ENCODE results near the gene IL32.

The IL32 gene, protein sequence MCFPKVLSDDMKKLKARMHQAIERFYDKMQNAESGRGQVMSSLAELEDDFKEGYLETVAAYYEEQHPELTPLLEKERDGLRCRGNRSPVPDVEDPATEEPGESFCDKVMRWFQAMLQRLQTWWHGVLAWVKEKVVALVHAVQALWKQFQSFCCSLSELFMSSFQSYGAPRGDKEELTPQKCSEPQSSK
- 125 to 175 reads per million in 2 donors for total RNA-seq

DNA sequence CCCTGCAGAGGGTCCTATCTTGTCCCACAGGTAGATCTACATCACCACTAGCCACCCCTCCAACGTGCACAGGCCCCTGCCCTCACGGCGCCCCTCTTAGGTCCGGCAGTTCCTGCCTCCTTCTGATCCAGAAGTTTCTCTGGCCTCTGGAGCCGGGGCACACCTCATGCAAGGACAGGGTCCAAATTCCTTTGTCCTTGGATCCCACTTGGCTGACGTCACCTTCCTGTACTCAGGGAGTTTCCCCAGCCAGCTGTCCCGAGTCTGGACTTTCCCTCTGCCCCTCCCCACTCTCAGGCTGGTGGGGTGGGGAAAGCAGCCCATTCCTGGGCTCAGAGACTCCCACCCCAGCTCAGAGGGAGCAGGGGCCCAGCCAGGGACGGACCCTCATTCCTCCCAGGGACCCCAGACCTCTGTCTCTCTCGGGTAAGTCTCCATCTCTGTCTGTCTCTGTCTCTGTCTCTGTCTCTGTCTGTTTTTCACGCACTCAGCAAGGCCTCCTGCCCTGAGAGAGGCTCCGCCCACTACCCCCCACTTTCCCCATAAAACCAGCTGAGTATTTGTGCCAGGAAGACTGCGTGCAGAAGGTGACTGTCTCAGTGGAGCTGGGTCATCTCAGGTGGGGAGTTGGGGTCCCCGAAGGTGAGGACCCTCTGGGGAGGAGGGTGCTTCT lies at the start of gene IL32:
Gene IL32 (plus strand): TSS at position 572 of the 673 bp plus-strand sequence. CDS start 172 bp downstream, outside the sequence.
- DNase-seq = peak; percentile 58

DNA sequence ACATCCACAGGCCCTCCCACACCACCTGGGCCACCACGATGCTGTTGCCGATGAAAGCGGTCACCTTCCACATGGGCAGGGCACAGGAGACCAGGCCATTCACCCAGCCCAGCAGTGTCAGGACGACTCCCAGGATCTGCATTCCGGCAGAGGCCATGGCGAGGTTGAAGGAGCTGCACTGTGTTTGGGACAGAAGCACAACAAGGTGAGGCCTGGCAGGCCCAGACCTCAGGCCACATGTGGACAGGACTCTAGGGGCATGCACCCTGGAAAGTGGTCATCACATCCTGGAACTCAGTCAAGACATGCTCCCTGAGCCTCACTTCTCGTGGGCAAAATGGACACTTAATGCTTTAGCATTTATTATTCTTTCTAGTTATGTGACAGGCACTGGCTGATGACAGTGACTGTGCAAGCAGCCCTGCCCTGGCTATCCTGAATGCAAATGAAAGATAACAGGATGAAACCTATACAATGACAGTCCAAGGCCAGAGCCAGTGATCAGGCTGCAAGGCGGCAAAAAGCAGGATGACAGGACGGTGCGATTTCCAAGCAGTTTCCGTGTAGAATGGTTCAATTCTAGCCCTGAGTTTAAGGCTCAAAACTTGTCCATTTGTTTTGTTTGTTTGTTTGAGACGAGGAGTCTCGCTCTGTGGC lies 49.4 kb upstream of the IL32 start:
- DNase-seq = no peak

DNA sequence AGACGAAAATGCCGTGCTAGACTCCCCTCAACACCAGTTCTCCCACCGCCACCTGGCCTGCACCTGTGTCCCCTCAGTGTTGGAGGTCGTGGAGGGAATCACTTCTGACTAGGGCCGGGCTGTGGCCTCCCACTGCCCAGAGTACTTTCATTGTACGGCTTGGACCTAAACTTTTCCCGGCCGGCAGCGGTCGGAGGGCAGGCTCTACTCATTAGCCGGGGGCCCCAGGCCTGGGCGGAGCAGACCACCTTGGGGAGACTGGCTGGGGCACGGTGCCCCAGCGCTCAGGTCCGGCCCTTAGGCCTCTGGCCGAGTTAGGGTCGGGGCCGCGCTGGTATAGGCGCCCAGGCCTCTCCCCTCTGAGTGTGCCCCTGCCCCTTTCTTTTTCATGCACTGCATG lies 48.1 kb upstream of the IL32 start:
- no peak for DNase-seq

DNA sequence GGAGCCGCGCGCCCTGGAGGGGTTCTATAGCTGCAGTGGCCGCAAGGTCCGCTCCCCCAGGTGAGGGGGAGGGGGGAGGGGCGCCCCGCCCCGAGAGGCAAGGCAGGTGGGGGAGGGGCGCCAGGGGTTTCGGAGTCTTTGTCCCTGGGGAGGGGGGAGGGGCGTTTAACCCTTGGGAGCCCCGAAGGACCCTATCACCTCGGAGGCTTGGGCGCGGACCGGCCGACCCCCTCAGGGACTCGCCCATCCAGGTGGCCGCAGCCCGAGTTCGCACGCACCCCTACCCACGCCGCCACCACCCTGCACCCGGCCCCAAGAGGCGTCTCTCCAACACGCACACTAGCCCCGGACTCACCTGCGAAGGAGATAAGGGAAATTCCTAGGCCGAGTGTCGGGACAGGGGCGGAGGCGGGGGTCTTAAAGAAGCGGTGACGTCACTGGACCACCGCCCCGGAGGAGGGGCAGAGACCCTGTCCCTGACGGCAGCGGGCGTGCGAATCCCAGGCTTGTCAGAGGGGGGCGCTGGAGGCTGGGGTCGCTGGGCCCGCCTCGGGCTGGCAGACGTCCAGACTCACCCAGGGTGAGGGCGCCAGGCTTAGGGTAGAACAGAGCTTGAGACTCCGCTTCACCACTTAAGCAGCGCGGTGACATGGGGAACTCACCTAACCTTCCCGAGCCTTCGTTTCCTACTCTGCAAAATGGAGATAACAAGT lies 47.5 kb upstream of the IL32 start, which contains the start of gene CLDN6:
Gene CLDN6 (minus strand): TSS at position 390 of the 713 bp plus-strand sequence. CDS start 2,162 bp downstream, outside the sequence.
- no peak for DNase-seq

DNA sequence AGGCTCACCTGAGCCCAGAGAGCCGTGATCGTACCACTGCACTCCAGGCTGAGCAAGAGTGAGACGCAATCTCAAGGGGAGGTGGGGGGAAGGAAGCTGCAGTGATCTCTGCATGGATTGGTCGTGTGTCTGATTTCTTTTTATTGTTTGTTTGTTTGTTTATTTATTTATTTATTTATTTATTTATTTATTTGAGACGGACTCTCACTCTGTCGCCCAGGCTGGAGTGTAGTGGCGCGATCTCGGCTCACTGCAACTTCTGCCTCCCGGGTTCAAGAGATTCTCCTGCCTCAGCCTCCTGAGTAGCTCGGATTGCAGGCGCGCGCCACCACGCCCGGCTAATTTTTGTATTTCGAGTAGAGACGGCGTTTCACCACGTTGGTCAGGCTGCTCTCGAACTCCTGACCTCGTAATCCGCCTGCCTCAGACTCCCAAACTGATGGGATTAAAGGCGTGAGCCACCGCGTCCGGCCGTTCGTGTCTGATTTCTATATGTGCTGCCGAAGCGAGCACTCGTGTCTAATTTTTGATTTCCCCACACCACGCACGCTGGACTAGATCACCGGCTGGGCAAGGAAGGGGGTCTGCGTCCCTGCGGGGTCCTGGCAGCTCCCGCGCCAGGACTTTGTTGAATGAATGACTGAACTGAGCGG lies 45.7 kb upstream of the IL32 start:
- no peak for DNase-seq

DNA sequence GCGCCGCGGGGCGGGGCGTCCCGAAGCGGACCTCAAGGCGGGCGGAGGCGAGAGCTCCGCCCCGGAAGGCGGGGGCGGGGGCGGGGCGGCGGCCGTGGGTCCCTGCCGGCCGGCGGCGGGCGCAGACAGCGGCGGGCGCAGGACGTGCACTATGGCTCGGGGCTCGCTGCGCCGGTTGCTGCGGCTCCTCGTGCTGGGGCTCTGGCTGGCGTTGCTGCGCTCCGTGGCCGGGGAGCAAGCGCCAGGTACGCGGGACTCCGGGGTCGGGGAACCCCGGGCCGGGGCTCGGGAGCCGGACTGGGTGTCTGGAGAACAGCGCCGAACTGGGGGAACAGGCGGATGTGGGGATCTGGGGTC lies 45.2 kb upstream of the IL32 start, which contains the start of gene TNFRSF12A:
Gene TNFRSF12A (plus strand): TSS at position 122 of the 357 bp plus-strand sequence. CDS start 30 bp downstream, at position 152.
- peak; percentile 54 for DNase-seq

DNA sequence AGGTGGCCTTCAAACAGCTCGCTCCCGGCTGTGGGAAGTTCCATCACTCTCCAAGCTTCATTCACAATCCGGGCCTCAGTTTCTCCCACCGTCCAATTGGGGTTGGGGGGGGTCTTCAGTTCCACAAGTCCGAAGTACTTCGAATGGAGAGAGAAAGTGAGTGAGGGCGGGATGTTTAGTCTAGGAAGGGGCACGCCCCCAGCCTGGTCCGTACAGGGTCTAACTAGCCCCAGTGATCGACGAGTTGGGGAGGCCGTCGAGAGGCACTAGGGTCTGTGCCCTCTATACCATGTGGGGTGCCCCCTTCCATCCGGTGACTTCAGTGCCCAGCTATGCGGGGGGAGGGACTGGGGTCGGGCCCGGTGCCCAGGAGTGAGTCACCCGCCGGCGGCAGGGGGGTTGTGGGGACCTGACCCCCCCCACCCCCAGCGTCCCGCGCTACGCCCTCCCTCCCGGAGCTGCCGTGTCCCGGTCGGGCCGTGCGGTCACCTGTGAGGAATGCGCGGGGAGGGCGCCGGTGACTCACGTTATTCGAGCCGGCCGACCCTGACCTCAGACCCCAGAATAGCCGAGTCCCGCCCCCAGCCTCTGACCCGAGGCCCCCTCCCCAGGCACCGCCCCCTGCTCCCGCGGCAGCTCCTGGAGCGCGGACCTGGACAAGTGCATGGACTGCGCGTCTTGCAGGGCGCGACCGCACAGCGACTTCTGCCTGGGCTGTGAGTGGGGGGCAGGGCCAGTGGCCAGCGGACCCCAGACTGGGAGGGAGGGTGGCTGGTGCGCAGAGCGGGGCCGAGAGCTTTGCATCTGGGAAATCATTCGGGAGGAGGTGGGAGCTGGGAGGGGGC lies 44.6 kb upstream of the IL32 start:
- peak; percentile 77 for DNase-seq

DNA sequence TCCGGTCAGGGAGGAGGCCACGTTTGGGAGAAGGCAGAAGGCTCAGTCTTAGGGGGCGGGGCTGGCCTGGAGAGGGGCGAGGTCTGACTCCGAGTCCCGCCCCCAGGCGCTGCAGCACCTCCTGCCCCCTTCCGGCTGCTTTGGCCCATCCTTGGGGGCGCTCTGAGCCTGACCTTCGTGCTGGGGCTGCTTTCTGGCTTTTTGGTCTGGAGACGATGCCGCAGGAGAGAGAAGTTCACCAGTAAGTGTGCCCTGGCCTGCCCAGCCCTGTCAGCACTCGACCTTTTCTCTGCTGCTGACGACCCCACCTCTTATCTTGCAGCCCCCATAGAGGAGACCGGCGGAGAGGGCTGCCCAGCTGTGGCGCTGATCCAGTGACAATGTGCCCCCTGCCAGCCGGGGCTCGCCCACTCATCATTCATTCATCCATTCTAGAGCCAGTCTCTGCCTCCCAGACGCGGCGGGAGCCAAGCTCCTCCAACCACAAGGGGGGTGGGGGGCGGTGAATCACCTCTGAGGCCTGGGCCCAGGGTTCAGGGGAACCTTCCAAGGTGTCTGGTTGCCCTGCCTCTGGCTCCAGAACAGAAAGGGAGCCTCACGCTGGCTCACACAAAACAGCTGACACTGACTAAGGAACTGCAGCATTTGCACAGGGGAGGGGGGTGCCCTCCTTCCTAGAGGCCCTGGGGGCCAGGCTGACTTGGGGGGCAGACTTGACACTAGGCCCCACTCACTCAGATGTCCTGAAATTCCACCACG lies 43.8 kb upstream of the IL32 start:
- DNase-seq = peak; percentile 78

DNA sequence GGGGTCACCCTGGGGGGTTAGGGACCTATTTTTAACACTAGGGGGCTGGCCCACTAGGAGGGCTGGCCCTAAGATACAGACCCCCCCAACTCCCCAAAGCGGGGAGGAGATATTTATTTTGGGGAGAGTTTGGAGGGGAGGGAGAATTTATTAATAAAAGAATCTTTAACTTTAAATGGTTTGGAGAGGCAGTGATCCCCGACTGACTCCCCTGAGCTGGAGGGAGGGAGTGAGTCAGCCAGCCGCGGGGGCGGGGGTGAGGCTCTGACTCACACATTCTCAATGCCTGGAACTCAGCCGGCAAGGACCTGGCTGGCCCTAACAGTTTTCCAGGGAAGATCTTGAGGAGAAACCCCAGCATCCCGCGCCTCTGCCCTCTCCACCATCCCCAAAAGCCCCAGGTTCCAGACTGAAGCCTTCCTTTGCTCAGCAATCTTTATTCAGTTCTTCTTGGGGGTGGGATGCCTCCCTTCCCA lies 43.2 kb upstream of the IL32 start:
- DNase-seq = peak; percentile 70

DNA sequence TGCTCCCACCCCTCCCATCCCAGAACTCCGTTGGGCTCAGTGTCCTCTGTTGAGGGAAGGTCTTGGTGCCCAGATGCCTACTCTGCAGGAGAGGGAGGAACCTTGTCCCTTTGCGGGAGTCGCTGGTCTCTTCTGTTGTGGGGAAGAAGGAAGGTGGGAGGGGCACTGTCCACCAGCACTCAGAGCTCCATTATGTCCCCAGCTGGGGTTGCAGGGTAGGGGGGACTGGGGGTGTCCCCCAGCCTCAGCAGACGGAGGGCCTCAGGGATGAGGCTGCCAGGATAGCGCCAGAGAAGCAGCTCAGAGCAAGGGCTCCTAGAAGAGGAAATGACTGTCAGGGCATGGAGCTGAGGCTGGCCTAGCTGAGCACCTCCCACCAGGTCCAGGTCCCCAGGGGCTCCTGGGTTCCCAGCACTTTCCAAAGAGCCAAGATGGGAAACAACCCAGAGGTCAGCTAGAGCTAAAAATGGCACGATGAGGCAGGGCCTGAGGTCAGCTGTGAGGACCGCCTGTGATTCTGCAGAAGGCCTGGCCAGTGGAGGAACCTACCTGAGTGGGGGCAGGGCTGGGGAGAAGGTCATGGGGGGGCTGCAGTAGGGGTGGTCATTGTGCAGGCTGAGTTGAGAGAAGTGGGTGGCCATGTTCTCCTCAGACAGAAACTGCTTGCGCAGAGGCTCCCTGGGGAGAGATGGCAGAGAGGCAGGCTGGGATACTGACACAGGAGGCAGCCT lies 42.6 kb upstream of the IL32 start:
- DNase-seq = no peak

DNA sequence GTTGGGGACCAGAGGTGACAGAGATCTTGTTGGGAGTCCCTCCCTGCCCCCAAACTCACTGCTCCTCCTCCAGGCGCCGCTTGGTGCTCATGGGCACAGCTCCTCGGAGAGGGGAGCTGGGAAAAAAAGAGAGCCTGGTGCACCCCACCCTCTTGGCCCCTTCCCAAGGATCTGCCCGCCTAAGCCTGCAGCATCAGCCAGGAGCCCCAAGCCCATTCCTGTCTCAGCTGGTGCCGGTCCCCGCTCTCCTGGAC lies 42.1 kb upstream of the IL32 start:
- DNase-seq = no peak

DNA sequence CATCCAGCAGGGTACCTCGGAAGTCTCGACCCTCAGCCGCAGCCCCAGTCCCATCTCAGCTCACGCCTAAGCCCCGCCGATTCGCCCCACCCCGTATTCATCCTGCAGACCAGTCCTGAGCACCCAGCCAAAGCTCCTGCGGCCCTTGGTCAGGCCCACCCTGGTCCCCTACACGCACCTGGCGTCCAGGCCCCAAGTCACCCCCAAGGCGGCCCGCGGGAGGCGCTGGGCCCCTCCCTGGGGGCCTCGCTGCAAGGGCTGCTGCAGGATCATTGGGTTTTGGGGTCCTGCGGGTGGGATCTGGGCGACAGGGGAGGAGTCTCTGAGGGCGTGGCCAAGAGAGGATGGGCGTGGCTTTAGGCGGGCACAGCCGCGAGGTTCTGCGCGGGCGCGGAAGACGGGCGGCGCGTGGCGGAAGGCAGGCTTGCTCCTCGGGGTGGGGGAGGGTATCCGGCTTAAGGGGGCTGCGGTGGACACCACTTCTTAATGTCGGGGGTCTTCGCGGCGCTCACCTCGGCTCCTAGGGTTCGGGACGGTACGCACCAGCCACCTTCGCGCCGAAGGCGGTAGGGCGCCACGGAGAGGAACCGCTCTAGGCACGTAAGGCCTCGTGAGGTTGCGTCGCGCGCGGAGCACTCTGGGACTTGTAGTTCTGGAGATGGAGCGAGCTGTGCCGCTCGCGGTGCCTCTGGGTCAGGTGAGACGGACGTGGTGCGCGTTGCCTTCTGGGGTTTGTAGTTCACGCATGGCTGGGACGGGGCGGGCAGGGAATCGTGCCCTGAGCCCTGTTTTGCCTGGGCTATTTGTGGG lies 41.6 kb upstream of the IL32 start, which contains the start of the genes HCFC1R1 and THOC6:
Gene HCFC1R1 (minus strand): TSS at position 274 of the 810 bp plus-strand sequence. CDS start 1 bp downstream, at position 273.
Gene THOC6 (plus strand): TSS at position 367 of the 810 bp plus-strand sequence. CDS start 292 bp downstream, at position 659.
- DNase-seq = peak; percentile 92

DNA sequence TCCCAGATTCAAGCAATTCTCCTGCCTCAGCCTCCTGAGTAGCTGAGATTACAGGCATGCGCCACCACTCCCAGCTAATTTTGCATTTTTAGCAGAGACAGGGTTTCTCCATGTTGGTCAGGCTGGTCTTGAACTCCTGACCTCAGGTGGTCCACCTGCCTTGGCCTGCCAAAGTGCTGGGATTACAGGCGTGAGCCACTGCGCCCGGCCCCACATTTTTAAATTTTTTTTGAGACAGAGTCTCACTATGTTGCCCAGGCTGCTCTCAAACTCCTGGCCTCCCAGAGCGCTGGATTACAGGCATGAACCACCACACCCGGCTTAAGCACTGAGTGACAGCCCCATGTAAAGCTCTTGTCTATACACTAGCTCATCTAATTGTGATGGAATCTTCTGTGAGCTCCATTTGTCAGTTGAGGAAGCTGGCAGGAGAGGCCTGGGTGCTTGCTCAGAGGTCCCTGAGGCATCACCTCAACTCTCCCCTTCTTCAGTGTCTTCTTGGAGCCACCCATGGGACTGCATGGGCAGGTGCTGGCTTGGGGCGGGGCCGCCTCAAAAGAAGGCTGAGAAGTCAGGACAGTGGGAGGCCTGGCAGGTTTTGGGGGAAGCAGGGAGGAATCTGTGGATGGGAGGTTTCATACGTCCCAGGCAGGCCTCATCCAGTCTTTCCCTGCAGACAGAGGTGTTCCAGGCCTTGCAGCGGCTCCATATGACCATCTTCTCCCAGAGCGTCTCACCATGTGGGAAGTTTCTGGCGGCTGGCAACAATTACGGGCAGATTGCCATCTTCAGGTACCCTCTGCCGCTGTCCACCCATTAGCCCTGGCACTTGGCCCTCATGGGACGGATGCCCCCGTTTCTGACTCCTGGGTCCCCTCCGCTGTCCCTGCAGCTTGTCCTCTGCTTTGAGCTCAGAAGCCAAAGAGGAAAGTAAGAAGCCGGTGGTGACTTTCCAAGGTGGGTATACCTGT lies 40.1 kb upstream of the IL32 start:
- DNase-seq = no peak

DNA sequence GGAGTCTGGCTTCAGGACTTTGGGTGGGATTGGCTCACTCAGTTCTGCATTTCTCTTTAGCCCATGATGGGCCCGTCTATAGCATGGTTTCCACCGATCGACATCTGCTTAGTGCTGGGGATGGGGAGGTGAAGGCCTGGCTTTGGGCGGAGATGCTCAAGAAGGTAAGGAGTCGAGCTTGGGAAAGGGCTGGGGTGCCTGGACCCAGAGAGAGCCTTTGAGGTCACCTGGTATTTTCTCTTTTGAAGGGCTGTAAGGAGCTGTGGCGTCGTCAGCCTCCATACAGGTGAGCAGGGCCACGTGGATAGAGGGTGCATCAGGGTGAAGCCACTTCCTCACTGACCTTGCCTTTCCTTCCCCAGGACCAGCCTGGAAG lies 39.4 kb upstream of the IL32 start:
- no peak for DNase-seq

DNA sequence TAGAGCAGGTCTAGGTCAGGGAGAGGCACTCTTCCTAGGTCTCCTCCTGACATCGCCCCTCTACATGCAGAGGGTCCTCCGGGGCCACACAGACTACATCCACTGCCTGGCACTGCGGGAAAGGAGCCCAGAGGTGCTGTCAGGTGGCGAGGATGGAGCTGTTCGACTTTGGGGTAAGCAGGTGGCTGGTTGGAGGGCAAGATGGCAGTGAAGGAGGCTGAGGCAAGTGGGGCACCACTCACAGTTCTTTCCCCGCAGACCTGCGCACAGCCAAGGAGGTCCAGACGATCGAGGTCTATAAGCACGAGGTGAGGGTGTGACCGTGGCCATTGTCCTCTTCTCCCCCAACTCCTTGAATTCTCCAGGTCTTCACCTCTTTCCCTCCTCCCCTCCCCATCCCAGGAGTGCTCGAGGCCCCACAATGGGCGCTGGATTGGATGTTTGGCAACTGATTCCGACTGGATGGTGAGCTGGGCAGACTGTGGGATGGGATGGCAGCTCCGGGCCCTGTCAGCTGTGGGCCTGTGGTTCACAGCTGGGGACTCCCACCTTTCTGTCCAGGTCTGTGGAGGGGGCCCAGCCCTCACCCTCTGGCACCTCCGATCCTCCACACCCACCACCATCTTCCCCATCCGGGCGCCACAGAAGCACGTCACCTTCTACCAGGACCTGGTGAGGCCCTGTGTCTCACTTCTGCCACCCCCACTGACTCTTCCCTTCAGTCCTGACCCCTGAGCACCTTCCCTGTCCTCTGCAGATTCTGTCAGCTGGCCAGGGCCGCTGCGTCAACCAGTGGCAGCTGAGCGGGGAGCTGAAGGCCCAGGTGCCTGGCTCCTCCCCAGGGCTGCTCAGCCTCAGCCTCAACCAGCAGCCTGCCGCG lies 38.6 kb upstream of the IL32 start:
- DNase-seq = no peak

DNA sequence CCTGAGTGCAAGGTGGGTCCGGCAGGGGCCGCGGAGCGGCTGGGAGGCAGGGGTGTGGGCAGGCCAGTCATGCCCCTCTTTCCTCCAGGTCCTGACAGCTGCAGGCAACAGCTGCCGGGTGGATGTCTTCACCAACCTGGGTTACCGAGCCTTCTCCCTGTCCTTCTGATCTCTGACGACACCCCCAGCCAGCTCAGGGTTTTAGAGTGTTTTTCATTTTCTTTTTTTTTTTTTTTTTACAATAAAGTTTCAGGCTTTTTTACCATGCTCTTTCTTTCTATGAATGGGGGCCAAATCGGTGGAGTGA lies 38.0 kb upstream of the IL32 start:
- DNase-seq = no peak

Measured in T-helper 9 cell (primary cell).